Astrocyte (in vitro differentiated cells and primary cell): Measurements from ENCODE around the gene HOXA11. TPM values are rescaled to one million over a fixed set of nuclear protein-coding genes. Genes with fewer than 3 reads are reported as not detected.

Source experiments
- DNase-seq: peaks from one replicate; pipeline ENCODE4 v3.0.0-alpha.2; 2010; ENCODE audit warnings: low read depth
- FAIRE-seq: peaks from 2 replicates; lab custom pipeline; 2011; peaks lifted over from hg19 to GRCh38; lab: Jason Lieb, UNC
- H2AFZ ChIP-seq: 2 replicates; pipeline ENCODE4 v1.6.0; 2012; ENCODE audit warnings: low read depth, low read length, inconsistent platforms
- H3K27ac ChIP-seq: 2 replicates; pipeline ENCODE4 v1.5.1; 2011; ENCODE audit warnings: low read depth, low read length, inconsistent platforms
- H3K27me3 ChIP-seq: 2 replicates; pipeline ENCODE4 v1.6.0; 2011; ENCODE audit warnings: low read length, inconsistent platforms; ENCODE audit not compliant: insufficient read depth
- H3K36me3 ChIP-seq: 2 replicates; pipeline ENCODE4 v1.5.1; 2011; ENCODE audit warnings: low read length, inconsistent platforms; ENCODE audit not compliant: insufficient read depth
- H3K4me1 ChIP-seq: 2 replicates; pipeline ENCODE4 v1.5.1; 2011; ENCODE audit warnings: low read length, inconsistent platforms; ENCODE audit not compliant: insufficient read depth
- H3K4me2 ChIP-seq: 2 replicates; pipeline ENCODE4 v1.6.0; 2012; ENCODE audit warnings: low read length, inconsistent platforms
- H3K4me3 ChIP-seq: 2 replicates; pipeline ENCODE4 v1.5.1; 2011; ENCODE audit warnings: low read depth, mild to moderate bottlenecking, low read length, inconsistent platforms; ENCODE audit not compliant: insufficient read depth
- H3K79me2 ChIP-seq: 2 replicates; pipeline ENCODE4 v1.6.0; 2012; ENCODE audit warnings: mild to moderate bottlenecking, low read length, inconsistent platforms; ENCODE audit not compliant: insufficient read depth
- H3K9ac ChIP-seq: 2 replicates; pipeline ENCODE4 v1.6.0; 2012; ENCODE audit warnings: mild to moderate bottlenecking, low read length, inconsistent platforms
- H3K9me3 ChIP-seq: 2 replicates; pipeline ENCODE4 v1.5.1; 2012; ENCODE audit warnings: low read depth, mild to moderate bottlenecking, low read length, inconsistent platforms; ENCODE audit not compliant: insufficient read depth
- H4K20me1 ChIP-seq: 2 replicates; pipeline ENCODE4 v1.6.0; 2012; ENCODE audit warnings: low read length, inconsistent platforms; ENCODE audit not compliant: insufficient read depth
- H3K27ac Mint-ChIP-seq: one replicate; pipeline ENCODE4 v1.8.0; 2021; ENCODE audit warnings: mild to moderate bottlenecking, mixed read lengths; ENCODE audit not compliant: unreplicated experiment
- H3K27me3 Mint-ChIP-seq: one replicate; pipeline ENCODE4 v1.8.0; 2021; ENCODE audit warnings: low read depth, mixed read lengths; ENCODE audit not compliant: unreplicated experiment
- H3K36me3 Mint-ChIP-seq: one replicate; pipeline ENCODE4 v1.8.0; 2021; ENCODE audit warnings: low read depth, mixed read lengths; ENCODE audit not compliant: unreplicated experiment
- H3K4me1 Mint-ChIP-seq: one replicate; pipeline ENCODE4 v1.8.0; 2021; ENCODE audit warnings: low read depth, mixed read lengths; ENCODE audit not compliant: unreplicated experiment
- H3K4me3 Mint-ChIP-seq: one replicate; pipeline ENCODE4 v1.8.0; 2021; ENCODE audit warnings: mild to moderate bottlenecking, moderate library complexity, mixed read lengths; ENCODE audit not compliant: unreplicated experiment
- H3K9me3 Mint-ChIP-seq: one replicate; pipeline ENCODE4 v1.8.0; 2021; ENCODE audit warnings: mild to moderate bottlenecking, mixed read lengths; ENCODE audit not compliant: unreplicated experiment
- CTCF ChIP-seq: IDR thresholded peaks from 2 replicates; pipeline ENCODE4 v1.5.1; 2011; ENCODE audit warnings: low read depth, mild to moderate bottlenecking, inconsistent platforms, low read length, moderate library complexity; ENCODE audit not compliant: insufficient read depth
- EZH2 ChIP-seq: IDR thresholded peaks from 2 replicates; pipeline ENCODE4 v1.6.1; 2012; ENCODE audit warnings: mild to moderate bottlenecking, low read length, inconsistent platforms; ENCODE audit not compliant: insufficient read depth
- total RNA-seq: library from RNA; stranded (reverse); gene quantifications from 2 replicates; pipeline ENCODE4 v1.2.1, GENCODE V29; 2021

The HOXA11 gene
- total RNA-seq, 1 donor from 2014 or later = not detected

GRCh38 chr7:27146491-27147198 is 38.4 kb downstream of the HOXA11 start:
- TF ChIP-seq CTCF (no peak), EZH2 (no peak)
- Histone ChIP-seq H3K9me3 (peaks cover 18% of the 10 kb centered on the region), H3K79me2 (no peaks in the 10 kb centered on the region), H4K20me1 (peaks cover 2% of the 10 kb centered on the region), H3K27ac (no peak overlapping the region), H3K4me3 (no peak overlapping the region), H3K27me3 (peaks cover 94% of the 10 kb centered on the region), H3K4me2 (no peak overlapping the region), H3K4me1 (peaks cover 5% of the 10 kb centered on the region), H3K36me3 (no peaks in the 10 kb centered on the region), H2AFZ (no peak overlapping the region), H3K9ac (no peak overlapping the region)
- FAIRE-seq (no peak), DNase-seq (no peak)
- Mint-ChIP-seq H3K27ac (no peak overlapping the region), H3K36me3 (peaks cover under 1% of the 10 kb centered on the region), H3K4me1 (no peaks in the 10 kb centered on the region), H3K9me3 (peaks cover 56% of the 10 kb centered on the region), H3K4me3 (no peak overlapping the region), H3K27me3 (peaks cover 86% of the 10 kb centered on the region)

- H3K27me3 ChIP-seq = peaks cover 94% of the 10 kb centered on the region
These were observed 39.1 kb downstream of the HOXA11 start for GRCh38 chr7:27145914-27146412.

More at GRCh38 chr7:27145914-27146412, 39.1 kb downstream of the HOXA11 start:
- Mint-ChIP-seq H3K4me1 (no peaks in the 10 kb centered on the region), H3K9me3 (peaks cover 55% of the 10 kb centered on the region), H3K36me3 (peaks cover 3% of the 10 kb centered on the region), H3K4me3 (no peak overlapping the region), H3K27me3 (peaks cover 86% of the 10 kb centered on the region), H3K27ac (no peak overlapping the region)
- no peak overlapping the region for H3K9ac ChIP-seq
- peaks cover 18% of the 10 kb centered on the region for H3K9me3 ChIP-seq
- H3K27ac ChIP-seq = no peak overlapping the region
- no peaks in the 10 kb centered on the region for H3K36me3 ChIP-seq
- H3K4me3 ChIP-seq = no peak overlapping the region
- peaks cover 2% of the 10 kb centered on the region for H4K20me1 ChIP-seq
- DNase-seq = no peak
- no peaks in the 10 kb centered on the region for H3K79me2 ChIP-seq
- peaks cover 1% of the 10 kb centered on the region for H3K4me1 ChIP-seq
- no peak for FAIRE-seq
- no peak overlapping the region for H3K4me2 ChIP-seq
- TF ChIP-seq CTCF = no peak
- no peak for TF ChIP-seq EZH2
- H2AFZ ChIP-seq = no peak overlapping the region
